H1 (cell line): ENCODE results near the gene LEFTY2. TPM values are rescaled to one million over a fixed set of nuclear protein-coding genes. Genes with fewer than 3 reads are reported as not detected.

ENCODE experiments used
- CTCF ChIA-PET: fragments of 300-600 bp; sonication (Branson Sonifier 250); formaldehyde crosslinking; loops from one replicate; lab custom pipeline; 2021; ENCODE audit not compliant: partially characterized antibody; lab: Charles Lee
- POLR2A ChIA-PET: fragments of 300-600 bp; sonication (Branson Sonifier 250); formaldehyde crosslinking; loops from one replicate; lab custom pipeline; 2021; ENCODE audit warnings: inconsistent platforms; ENCODE audit not compliant: partially characterized antibody; lab: Charles Lee
- DNase-seq, 2 experiments: peaks; one replicate each; pipeline versions ENCODE4 v3.0.0 to v3.0.0-alpha.2; 2010 to 2022; ENCODE audit warnings: low spot score in 2 of 2, low read depth in 1 of 2, mixed read lengths in 1 of 2
- FAIRE-seq: peaks from 2 replicates; lab custom pipeline; 2011; peaks lifted over from hg19 to GRCh38; lab: Jason Lieb, UNC
- H2AFZ ChIP-seq: 2 replicates; pipeline ENCODE4 v1.8.1; 2012; ENCODE audit warnings: low read length, inconsistent platforms
- H2AK5ac ChIP-seq: 2 replicates; pipeline ENCODE4 v1.6.1; 2013; ENCODE audit warnings: low read depth, low read length
- H2BK120ac ChIP-seq: replicated peaks from 2 replicates; pipeline ENCODE3; 2013; ENCODE audit warnings: low read depth, low read length, inconsistent platforms
- H2BK12ac ChIP-seq: 2 replicates; pipeline ENCODE4 v1.6.1; 2013; ENCODE audit warnings: low read depth, low read length
- H2BK15ac ChIP-seq: 2 replicates; pipeline ENCODE4 v1.6.1; 2013; ENCODE audit warnings: low read length
- H2BK20ac ChIP-seq: 2 replicates; pipeline ENCODE4 v1.6.1; 2013; ENCODE audit warnings: low read length
- H2BK5ac ChIP-seq: 2 replicates; pipeline ENCODE4 v1.6.1; 2013; ENCODE audit warnings: low read depth, low read length
- H3K14ac ChIP-seq: 2 replicates; pipeline ENCODE4 v1.6.1; 2013; ENCODE audit warnings: inconsistent platforms; ENCODE audit not compliant: insufficient read length
- H3K18ac ChIP-seq: 2 replicates; pipeline ENCODE4 v1.6.1; 2013; ENCODE audit warnings: low read length; ENCODE audit errors: extremely low read depth
- H3K23ac ChIP-seq: 2 replicates; pipeline ENCODE4 v1.6.1; 2013; ENCODE audit warnings: inconsistent platforms; ENCODE audit not compliant: insufficient read length
- H3K23me2 ChIP-seq: 2 replicates; pipeline ENCODE4 v1.6.1; 2013; ENCODE audit warnings: low read depth, low read length
- H3K27ac ChIP-seq: 2 replicates; pipeline ENCODE4 v1.6.1; 2011; ENCODE audit warnings: low read depth, low read length, inconsistent platforms
- H3K27me3 ChIP-seq, 4 experiments: replicated peaks in 1 of 4; 1 replicate in 1 of 4; 2 replicates in 3 of 4; pipeline versions ENCODE4 v1.6.1 to v1.8.1; 2011 to 2013; ENCODE audit warnings: low read length in 3 of 4, mild to moderate bottlenecking in 3 of 4, inconsistent platforms in 2 of 4, mixed read lengths in 2 of 4, moderate library complexity in 1 of 4; ENCODE audit not compliant: control insufficient read depth in 3 of 4, insufficient read depth in 3 of 4; ENCODE audit errors: extremely low read depth in 1 of 4
- H3K36me3 ChIP-seq, 4 experiments: 2 replicates each; pipeline versions ENCODE4 v1.6.1 to v1.8.1; 2011 to 2013; ENCODE audit warnings: mild to moderate bottlenecking in 4 of 4, low read length in 3 of 4, moderate library complexity in 2 of 4, control low read depth in 1 of 4, inconsistent platforms in 1 of 4; ENCODE audit not compliant: insufficient read depth in 4 of 4, control insufficient read depth in 2 of 4
- H3K4ac ChIP-seq: replicated peaks from 2 replicates; pipeline ENCODE3; 2013; ENCODE audit warnings: low read length, low read depth, mixed read lengths, inconsistent platforms; ENCODE audit not compliant: insufficient read length
- H3K4me1 ChIP-seq, 4 experiments: replicated peaks in 1 of 4; 1 replicate in 1 of 4; 2 replicates in 3 of 4; pipeline versions ENCODE4 v1.6.1 to v1.8.1; 2011 to 2013; ENCODE audit warnings: low read length in 3 of 4, inconsistent platforms in 2 of 4, mixed read lengths in 1 of 4; ENCODE audit not compliant: insufficient read depth in 4 of 4, control insufficient read depth in 3 of 4
- H3K4me2 ChIP-seq, 2 experiments: 2 replicates each; pipeline versions ENCODE4 v1.6.1 to v1.8.1; 2011 to 2013; ENCODE audit warnings: low read depth in 2 of 2, low read length in 2 of 2, control low read depth in 1 of 2, inconsistent platforms in 1 of 2, mild to moderate bottlenecking in 1 of 2; ENCODE audit not compliant: insufficient read depth in 1 of 2
- H3K4me3 ChIP-seq, 4 experiments: fragments of 200-600, 300-600 bp in 1 of 4; sonication (generic), shearing (Covaris generic), sonication (Bioruptor Twin) in 1 of 4; 2 replicates each; pipeline versions ENCODE4 v1.5.1 to v1.8.1; 2011 to 2016; ENCODE audit warnings: low read length in 4 of 4, low read depth in 3 of 4, control low read depth in 2 of 4, inconsistent platforms in 2 of 4, mild to moderate bottlenecking in 2 of 4, mixed read lengths in 1 of 4, moderate library complexity in 1 of 4; ENCODE audit not compliant: insufficient read depth in 2 of 4; ENCODE audit errors: extremely low read depth in 1 of 4
- H3K56ac ChIP-seq: replicated peaks from 2 replicates; pipeline ENCODE3; 2013; ENCODE audit warnings: low read depth, mild to moderate bottlenecking, mixed read lengths, low read length, inconsistent platforms; ENCODE audit not compliant: insufficient read length
- H3K79me1 ChIP-seq: 2 replicates; pipeline ENCODE4 v1.6.1; 2013; ENCODE audit warnings: low read depth, low read length, control low read depth
- H3K79me2 ChIP-seq, 2 experiments: 2 replicates each; pipeline versions ENCODE4 v1.6.1 to v1.8.1; 2012 to 2013; ENCODE audit warnings: low read length in 2 of 2, mild to moderate bottlenecking in 2 of 2, inconsistent platforms in 1 of 2; ENCODE audit not compliant: insufficient read depth in 2 of 2, control insufficient read depth in 1 of 2
- H3K9ac ChIP-seq, 4 experiments: replicated peaks in 1 of 4; 1 replicate in 1 of 4; 2 replicates in 3 of 4; pipeline versions ENCODE4 v1.6.1 to v1.8.1; 2011 to 2013; ENCODE audit warnings: low read depth in 3 of 4, low read length in 3 of 4, control low read depth in 2 of 4, mild to moderate bottlenecking in 2 of 4, moderate library complexity in 2 of 4, inconsistent platforms in 1 of 4; ENCODE audit errors: extremely low read depth in 1 of 4
- H3K9me3 ChIP-seq, 2 experiments: 2 replicates each; pipeline versions ENCODE4 v1.6.1 to v1.8.1; 2012 to 2013; ENCODE audit warnings: mild to moderate bottlenecking in 2 of 2, moderate library complexity in 2 of 2, control low read depth in 1 of 2, inconsistent platforms in 1 of 2, low read depth in 1 of 2, low read length in 1 of 2, mixed read lengths in 1 of 2; ENCODE audit not compliant: insufficient read depth in 2 of 2
- H4K20me1 ChIP-seq, 2 experiments: replicated peaks in 1 of 2; 2 replicates each; pipeline versions ENCODE3 to v1.8.1; 2011 to 2013; ENCODE audit warnings: inconsistent platforms in 2 of 2, low read length in 2 of 2, mild to moderate bottlenecking in 1 of 2; ENCODE audit not compliant: insufficient read depth in 2 of 2, control insufficient read depth in 1 of 2
- H4K5ac ChIP-seq: 2 replicates; pipeline ENCODE4 v1.6.1; 2013; ENCODE audit warnings: low read length, low read depth, mixed read lengths, inconsistent platforms; ENCODE audit not compliant: insufficient read length
- H4K8ac ChIP-seq: 2 replicates; pipeline ENCODE4 v1.8.0; 2013; ENCODE audit warnings: mild to moderate bottlenecking, moderate library complexity, low read length, inconsistent platforms; ENCODE audit not compliant: insufficient read depth; ENCODE audit errors: extremely low read depth
- H4K91ac ChIP-seq: replicated peaks from 2 replicates; pipeline ENCODE3; 2013; ENCODE audit warnings: low read length, mixed read lengths, inconsistent platforms; ENCODE audit not compliant: insufficient read length
- ATF2 ChIP-seq: IDR thresholded peaks from 2 replicates; pipeline ENCODE4 v1.6.1; 2012; ENCODE audit warnings: low read length, inconsistent platforms
- EP300 ChIP-seq, 2 experiments: IDR thresholded peaks; 1 replicate in 1 of 2; 2 replicates in 1 of 2; pipeline ENCODE4 v1.6.1; 2011 to 2012; ENCODE audit warnings: low read depth in 2 of 2, low read length in 2 of 2, mild to moderate bottlenecking in 2 of 2, borderline replicate concordance in 1 of 2, inconsistent platforms in 1 of 2, moderate library complexity in 1 of 2
- HDAC6 ChIP-seq: IDR thresholded peaks from one replicate; pipeline ENCODE4 v1.7.1; 2012; ENCODE audit warnings: low read depth, mild to moderate bottlenecking, inconsistent platforms, low read length, moderate library complexity
- JUND ChIP-seq: IDR thresholded peaks from 2 replicates; pipeline ENCODE4 v1.6.1; 2011; ENCODE audit warnings: mild to moderate bottlenecking, improper control_type of control experiment, low read length
- KDM4A ChIP-seq: IDR thresholded peaks from one replicate; pipeline ENCODE4 v1.7.1; 2012; ENCODE audit warnings: low read depth, mild to moderate bottlenecking, moderate library complexity, low read length, inconsistent platforms; ENCODE audit not compliant: severe bottlenecking
- MAX ChIP-seq: IDR thresholded peaks from 2 replicates; pipeline ENCODE4 v1.6.1; 2012; ENCODE audit warnings: inconsistent platforms
- NANOG ChIP-seq: IDR thresholded peaks from 2 replicates; pipeline ENCODE4 v1.6.1; 2011; ENCODE audit warnings: low read length, low read depth, mild to moderate bottlenecking, inconsistent platforms; ENCODE audit not compliant: insufficient read depth, poor library complexity, severe bottlenecking
- RAD21 ChIP-seq, 2 experiments: IDR thresholded peaks in 1 of 2; conservative IDR thresholded peaks in 1 of 2; 2 replicates each; pipeline ENCODE4 v1.6.1; 2011; ENCODE audit warnings: low read depth in 2 of 2, low read length in 2 of 2, improper control_type of control experiment in 1 of 2, inconsistent platforms in 1 of 2, mild to moderate bottlenecking in 1 of 2, moderate library complexity in 1 of 2
- SRF ChIP-seq: IDR thresholded peaks from 2 replicates; pipeline ENCODE4 v1.6.1; 2011; ENCODE audit warnings: mild to moderate bottlenecking, low read depth, low read length, moderate library complexity
- TBP ChIP-seq: IDR thresholded peaks from 2 replicates; pipeline ENCODE4 v1.6.1; 2011; ENCODE audit warnings: low read depth, low read length, improper control_type of control experiment
- ZNF274 ChIP-seq: IDR thresholded peaks from 2 replicates; pipeline ENCODE4 v1.7.0; 2012; ENCODE audit warnings: low read length, borderline replicate concordance; ENCODE audit errors: extremely low read depth
- WGBS, 2 experiments: shearing (Covaris generic) in 1 of 2; methylation state at CpG; one replicate each; pipeline versions ENCODE4 v1.1.6 to v1.1.7; 2013 to 2015; ENCODE audit warnings: low lambda C conversion rate in 2 of 2, mixed read lengths in 2 of 2, inconsistent platforms in 1 of 2, low coverage in 1 of 2, missing lambda C conversion rate in 1 of 2; ENCODE audit not compliant: insufficient replicate concordance in 2 of 2, insufficient coverage in 1 of 2, insufficient read length in 1 of 2; ENCODE audit errors: extremely low coverage in 1 of 2, missing lambda C conversion rate in 1 of 2; 5-methylcytosine and 5-hydroxymethylcytosine counted together
- polyA plus RNA-seq, 7 experiments: library from polyadenylated mRNA; depleted of rRNA in 3 of 7; stranded (reverse) in 5 of 7; unstranded in 2 of 7; fragments of >200 nt in 5 of 7; fragments of 200-250 nt in 2 of 7; gene quantifications; 1 replicate in 5 of 7; 2 replicates in 1 of 7; 4 replicates in 1 of 7; pipeline versions ENCODE4 v1.2.1 to v1.2.3, GENCODE V29; 2011 to 2013; ENCODE audit warnings: missing spikeins in 2 of 7, mixed read lengths in 2 of 7
- total RNA-seq: library from RNA; stranded (reverse); fragmentation: NEBNext Ultra II Directional; extraction: Animal tissue kit (Norgen Biotek cat#: 25700); gene quantifications from 2 replicates; pipeline ENCODE4 v1.2.1, GENCODE V29; 2021

The LEFTY2 gene
- total and polyA plus RNA-seq, 2 of the 8 experiments (the other 6 are each of a cell fraction or from before 2014, with no cell fraction given): 2.6 to 4.3 TPM

- 87% methylated on average over 5 of the region's 5 CpGs; no CpG with 5 or more reads in 1 of the 2 experiments for WGBS, 2 experiments
- Histone ChIP-seq H2BK120ac (no peak overlapping the region), H2AFZ (no peak overlapping the region), H3K23me2 (no peaks in the 10 kb centered on the region), H2AK5ac (no peak overlapping the region), H3K56ac (no peak overlapping the region), H2BK15ac (no peak overlapping the region), H4K20me1 (no peaks in the 10 kb centered on the region), H2BK12ac (no peak overlapping the region), H3K4me1 (peaks cover 0 to 3% (median under 1%) of the 10 kb centered on the region in 4 experiments; a peak in 2 of 7 replicates), H4K8ac (no peak overlapping the region), H3K9me3 (no peaks in the 10 kb centered on the region), H3K23ac (no peak overlapping the region), H3K27ac (no peak overlapping the region), H3K36me3 (no peaks in the 10 kb centered on the region), H3K4me2 (no peak overlapping the region), H3K4me3 (no peak overlapping the region), H3K79me2 (no peaks in the 10 kb centered on the region), H4K5ac (no peak overlapping the region), H2BK5ac (no peak overlapping the region), H3K14ac (no peak overlapping the region), H3K9ac (no peak overlapping the region), H3K27me3 (no peaks in the 10 kb centered on the region), H2BK20ac (no peak overlapping the region), H3K79me1 (no peaks in the 10 kb centered on the region), H4K91ac (no peak overlapping the region), H3K18ac (no peak overlapping the region), H3K4ac (no peak overlapping the region)
- POLR2A ChIA-PET: interaction anchor here (0.7 to 1.6 kb wide), 2 partner anchors 12 to 38 kb away, joined by 3 to 9 read pairs; partner anchors contain the start of gene PYCR2
- CTCF ChIA-PET: interaction anchor here (0.5 to 2.1 kb wide), 7 partner anchors 10 to 428 kb away, joined by 3 to 7 read pairs (median 4); no protein-coding TSS in a partner anchor
- FAIRE-seq (no peak), DNase-seq (no peak)
- TF ChIP-seq ATF2: no peak
- no peak for TF ChIP-seq MAX
- no peak for TF ChIP-seq KDM4A
- TF ChIP-seq HDAC6: no peak
- TF ChIP-seq EP300 (IDR thresholded peaks at IDR 0.05; ENCODE audit: borderline replicate concordance in 1 of 2, low read depth in 2 of 2, low read length in 2 of 2): no peak
- no peak for TF ChIP-seq TBP
- no peak for TF ChIP-seq SRF
- no peak for TF ChIP-seq NANOG
- no peak for TF ChIP-seq RAD21 (IDR thresholded peaks at IDR 0.05 in 1 of 2, conservative IDR thresholded peaks at IDR 0.05 in 1 of 2; ENCODE audit: low read depth in 2 of 2, low read length in 2 of 2)
- no peak for TF ChIP-seq JUND
- TF ChIP-seq ZNF274: no peak
Observed at GRCh38 chr1:225934711-225935110, 6.3 kb downstream of the LEFTY2 start.
